ENCODE results near the gene AGAP1.

AGAP1 gene

DNA sequence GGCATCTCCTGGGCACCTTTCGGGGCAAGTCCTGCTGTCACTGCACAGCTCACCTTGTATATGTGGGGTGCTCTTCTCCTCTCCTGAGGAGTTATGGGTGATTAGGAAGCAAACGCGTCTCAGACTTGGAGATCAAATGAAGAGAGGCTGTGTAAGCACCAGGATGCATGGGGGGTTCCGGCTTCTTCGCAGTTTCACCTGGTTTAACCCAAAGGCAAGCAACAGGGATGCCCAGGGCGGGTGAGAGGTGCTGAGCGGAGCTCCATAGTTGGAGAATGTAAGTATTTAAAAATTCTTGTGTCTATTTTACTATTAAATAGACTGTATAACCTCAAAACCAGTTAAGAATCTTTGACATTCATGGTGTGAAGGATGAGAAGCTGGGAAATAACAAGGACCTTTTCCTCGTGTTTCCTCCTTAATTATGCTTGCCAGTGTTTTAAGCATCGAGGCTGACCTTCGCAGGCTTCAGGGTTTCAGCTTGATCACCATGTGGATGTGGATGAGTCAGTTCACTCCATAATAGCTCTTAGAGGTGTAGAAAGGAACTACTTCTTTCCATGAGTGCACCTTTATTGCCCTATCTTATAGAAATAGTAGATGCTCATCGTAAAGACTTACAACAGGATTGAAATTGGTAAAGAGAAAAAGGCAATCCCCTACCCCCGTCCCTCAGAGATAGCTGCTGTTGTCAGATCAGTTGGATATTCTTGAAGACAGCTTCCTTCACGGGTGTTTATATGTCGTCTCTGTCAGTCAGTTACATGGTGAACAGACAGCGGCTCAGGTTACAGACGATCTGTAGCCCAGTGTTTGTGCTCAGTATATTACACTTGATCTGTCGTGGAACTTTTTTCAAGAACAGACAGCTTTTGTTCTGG lies 201.1 kb downstream of the AGAP1 start:
- DNase-seq, result no peak

DNA sequence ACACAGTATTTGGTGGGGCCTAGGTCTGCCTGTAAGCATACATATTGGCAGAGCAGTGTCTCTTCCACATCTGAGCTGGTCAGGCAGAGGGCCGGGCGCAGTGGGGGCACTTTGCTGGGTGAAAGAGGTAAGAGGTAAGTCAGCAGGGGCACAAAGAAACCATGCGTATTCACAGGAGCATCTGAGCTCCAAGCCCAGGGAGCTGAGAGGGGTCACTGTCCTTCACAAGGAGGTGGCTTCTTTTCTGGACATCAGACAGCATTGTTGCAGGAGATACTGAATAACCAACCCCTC lies 201.7 kb downstream of the AGAP1 start:
- DNase-seq, result no peak

DNA sequence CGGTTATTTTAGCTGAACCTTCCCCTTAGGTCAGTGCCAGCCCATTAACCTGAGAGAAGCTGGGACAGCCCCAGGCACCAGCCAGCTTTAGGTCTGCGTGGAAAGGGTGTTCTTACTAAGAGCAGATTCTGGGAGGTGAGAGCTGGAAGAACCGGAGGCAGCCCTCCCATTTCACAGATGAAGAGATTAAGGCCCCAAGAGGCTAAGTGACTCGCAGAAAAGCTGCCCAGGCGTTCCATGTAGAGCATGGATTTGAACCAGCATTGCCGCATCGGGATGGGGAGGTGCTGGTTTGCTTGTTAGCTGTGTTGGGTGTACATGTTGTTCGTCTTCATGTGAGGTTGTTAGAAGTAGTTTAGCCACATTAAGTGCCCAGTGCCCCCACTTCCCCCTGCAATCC lies 203.2 kb downstream of the AGAP1 start:
- no peak for DNase-seq

DNA sequence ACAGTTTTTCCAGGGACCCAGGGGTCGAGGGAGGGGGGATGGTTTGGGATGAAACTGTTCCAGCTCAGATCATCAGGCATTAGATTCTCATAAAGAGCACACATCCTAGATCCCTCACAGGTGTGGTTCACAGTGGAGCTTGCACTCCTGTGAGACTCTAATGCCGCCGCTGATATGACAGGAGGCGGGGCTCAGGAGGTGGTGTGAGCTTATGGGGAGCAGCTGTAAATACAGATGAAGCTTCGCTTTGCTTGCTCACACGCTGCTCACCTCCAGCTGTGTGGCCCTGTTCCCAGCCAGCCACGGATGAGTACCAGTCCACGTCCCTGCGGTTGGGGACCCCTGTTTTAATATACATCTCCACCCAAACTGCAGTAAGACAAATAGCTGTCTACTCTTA lies 204.2 kb downstream of the AGAP1 start:
- DNase-seq, result no peak

DNA sequence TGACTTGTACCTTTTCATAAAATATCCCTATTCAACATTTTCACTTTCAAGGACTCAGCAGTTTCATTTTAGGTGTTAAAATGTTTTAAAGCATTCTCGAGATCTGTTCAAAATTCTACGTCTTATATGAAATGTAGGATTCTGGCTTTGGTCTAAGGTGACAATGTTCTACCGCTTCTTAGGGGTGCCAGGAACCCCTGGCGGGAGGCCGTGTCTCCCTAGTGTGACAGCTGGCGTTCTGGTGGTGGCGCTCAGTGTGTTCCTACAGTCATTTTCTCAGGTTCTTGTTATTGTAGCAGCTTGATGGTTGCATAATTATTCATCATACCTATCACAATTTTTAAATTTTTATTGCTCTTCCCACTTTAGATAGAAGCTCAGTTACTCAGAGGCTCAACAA lies 204.6 kb downstream of the AGAP1 start:
- DNase-seq, result peak in 1 of 2 donors; percentile 45

DNA sequence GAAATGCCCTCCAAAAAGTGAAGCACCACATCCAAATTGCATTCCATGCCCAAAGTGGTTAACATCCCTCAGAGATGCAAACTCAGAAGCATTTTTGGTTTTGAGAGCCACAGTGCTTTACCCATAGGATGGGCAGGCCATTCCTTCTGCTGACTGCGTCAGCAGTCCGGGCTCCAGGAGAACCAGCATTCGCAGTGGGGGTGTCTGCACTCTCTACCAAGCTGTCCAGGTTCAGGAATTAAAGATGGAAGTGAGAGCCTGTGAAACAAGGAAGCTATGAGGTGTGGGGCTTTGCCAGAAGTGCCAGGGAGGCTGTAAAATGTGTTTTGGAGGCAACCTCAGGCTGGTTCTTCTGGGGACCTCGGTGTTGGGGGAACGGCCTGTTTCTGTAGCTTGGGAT lies 205.7 kb downstream of the AGAP1 start:
- no peak for DNase-seq

DNA sequence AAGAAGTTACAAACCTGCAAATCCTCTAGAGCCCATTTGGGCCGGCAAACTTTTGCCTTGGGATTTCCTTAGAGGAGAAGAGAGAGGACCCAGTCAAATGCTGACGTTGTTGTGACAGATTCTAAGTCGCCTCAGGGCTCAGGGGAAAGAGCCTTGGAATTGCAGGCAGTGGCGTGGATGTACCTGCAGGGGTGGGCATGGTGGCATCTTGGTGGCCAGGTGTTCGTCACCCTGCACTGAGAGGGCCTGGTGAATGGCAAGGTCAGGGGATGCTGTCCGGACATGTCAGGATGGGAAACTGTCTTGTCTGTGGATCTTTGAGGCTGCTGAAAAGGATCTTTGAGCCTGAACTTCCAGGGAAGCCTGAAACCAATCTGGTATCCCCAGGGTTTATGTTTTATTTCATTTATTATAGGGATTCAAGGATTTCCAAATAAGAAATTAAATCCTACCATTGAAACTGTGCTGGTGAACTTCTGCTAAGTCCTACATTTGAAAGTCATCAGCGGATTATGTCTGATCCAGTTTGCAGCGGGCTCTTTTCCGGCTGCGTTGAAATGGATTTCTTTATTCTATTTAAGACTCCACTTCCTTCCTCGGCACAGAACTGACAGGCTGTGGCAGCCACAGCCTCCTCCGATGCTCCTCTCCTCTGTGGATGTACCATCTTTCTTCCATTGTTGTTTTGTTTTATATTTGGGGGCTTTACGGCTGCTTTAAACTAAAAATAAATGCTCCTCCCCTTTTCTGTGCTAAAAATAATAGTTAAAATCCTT lies 207.6 kb downstream of the AGAP1 start:
- no peak for DNase-seq

DNA sequence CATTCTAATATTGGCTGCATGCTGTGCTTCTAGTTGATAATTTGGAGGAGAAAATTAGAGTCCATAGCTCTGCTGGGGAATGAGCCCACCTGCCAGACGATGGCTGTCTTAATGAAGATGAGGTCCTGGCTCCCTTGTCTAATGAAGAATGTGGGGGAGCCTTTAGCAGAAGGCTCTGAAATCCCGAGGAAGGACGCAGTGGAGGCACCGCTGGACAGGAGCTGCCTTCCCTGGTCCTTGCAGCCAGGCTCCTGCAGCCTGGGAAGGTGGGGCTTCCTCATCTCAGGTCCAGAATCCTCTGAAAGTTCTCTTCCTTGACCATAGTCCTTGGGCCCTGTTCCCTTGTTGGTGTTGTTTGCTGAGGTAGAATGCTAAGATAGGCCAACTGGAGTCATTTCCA lies 208.3 kb downstream of the AGAP1 start:
- DNase-seq, result no peak

DNA sequence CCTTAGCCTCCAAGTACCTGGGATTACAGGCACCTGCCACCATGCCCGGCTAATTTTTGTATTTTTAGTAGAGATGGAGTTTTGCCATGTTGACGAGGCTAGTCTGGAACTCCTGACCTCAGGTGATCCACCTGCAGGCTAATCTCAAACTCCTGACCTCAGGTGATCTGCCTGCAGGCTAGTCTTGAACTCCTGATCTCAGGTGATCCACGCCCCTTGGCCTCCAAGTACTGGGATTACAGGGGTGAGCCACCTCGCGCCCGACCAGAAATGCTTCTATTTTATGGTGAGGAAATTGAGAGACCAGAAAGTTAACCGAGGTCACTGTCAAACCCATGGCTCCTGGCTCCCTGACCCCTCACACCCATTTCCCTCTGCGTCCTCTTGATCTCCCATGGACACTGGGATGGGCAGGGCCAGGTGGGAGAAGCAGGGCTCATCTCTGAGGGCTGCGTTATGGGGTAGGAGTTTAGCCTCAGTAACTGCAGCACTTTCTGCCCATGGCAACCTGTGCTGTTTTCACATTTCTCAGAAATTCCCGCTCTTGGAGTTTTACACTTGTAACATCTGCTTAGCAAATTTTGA lies 210.0 kb downstream of the AGAP1 start:
- no peak for DNase-seq

DNA sequence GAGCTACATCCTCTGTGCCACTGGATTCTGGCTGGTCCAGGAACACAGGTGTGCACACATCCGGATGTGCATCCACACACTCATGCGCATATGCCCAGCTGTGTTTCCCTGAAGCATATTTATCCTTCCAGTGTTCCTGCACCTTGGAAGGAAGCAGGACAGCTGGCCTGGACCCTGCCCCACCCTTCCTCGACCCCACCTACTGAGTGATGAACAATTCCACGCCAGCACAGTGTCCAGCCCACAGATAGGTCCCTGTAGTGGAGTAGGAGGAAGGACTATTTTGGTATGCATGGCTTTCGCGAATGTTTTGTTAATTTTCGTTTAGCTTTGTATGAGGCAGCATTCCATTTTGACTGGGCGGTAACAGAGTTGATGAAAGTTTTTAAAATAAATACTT lies 211.5 kb downstream of the AGAP1 start:
- no peak for DNase-seq

DNA sequence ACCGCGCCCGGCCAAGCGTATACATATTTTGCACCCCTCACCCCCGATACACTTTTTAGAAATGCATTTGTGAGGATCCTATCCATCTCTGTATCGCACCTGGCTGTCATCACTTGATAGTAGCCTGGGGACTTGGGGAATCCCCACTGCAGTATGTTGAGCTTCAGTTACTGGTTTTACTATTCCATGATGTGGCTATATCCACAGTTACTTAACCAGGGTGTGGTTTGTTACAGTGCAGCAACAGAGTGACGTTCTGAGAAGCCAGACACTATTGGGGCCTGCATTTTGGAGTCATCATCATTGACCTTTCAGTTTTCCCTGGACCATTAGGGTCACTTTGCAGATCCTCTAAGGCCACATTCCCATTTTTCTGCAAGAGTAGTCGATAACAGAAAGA lies 212.7 kb downstream of the AGAP1 start:
- no peak for DNase-seq

DNA sequence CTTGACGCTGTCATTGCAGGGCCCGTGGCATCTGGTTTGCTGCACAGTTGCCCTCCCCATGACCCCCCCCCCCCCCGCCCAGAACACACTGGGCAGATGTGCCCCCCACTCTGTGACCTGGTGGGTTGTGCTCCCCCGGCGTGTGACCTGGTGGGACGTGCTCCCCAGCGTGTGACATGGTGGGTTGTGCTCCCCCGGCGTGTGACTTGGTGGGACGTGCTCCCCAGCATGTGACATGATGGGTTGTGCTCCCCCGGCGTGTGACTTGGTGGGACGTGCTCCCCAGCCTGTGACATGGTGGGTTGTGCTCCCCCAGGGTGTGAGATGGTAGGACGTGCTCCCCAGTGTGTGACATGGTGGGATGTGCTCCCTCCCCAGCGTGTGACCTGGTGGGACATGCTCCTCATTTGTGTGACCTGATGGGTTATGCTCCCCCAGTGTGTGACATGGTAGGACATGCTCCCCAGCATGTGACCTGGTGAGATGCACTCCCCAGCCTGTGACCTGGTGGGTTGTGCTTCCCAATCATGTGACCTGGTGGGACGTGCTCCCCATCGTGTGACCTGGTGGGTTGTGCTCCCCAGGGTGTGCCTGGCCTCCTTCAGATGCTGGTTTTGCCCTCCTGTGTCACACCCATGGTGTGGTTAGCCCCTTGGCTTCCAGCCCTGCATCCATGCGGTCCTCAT lies 213.7 kb downstream of the AGAP1 start:
- no peak for DNase-seq

DNA sequence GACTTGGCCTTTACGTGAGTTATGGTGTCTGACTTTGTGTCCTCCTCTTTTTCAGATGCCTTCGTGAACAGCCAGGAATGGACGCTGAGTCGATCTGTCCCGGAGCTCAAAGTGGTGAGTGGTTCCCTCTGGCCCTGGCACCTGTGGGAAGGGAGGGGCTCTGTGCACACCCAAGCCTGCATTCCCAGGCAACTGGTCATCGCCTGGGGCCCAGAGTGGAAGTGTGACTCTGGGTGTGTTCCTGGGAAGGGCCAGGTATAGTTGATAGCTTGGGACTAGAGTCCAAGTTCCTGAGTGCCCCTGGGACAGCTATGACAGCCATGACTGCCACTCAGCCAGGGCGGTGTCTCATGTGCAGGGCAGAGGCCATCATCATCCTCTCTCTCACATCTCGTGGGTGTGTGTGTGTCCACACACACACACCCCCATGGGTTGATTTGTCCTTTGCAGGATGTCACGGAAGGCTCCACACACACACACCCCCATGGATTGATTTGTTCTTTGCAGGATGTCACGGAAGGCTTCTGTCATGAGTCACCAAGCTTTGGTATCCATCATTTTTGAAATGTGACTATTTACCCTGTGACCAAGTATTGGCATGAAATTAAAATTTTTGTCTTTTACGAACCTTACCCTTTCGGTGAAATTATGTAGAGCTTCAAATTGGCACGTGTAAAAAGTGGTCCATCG lies 215.4 kb downstream of the AGAP1 start:
- DNase-seq, result no peak

DNA sequence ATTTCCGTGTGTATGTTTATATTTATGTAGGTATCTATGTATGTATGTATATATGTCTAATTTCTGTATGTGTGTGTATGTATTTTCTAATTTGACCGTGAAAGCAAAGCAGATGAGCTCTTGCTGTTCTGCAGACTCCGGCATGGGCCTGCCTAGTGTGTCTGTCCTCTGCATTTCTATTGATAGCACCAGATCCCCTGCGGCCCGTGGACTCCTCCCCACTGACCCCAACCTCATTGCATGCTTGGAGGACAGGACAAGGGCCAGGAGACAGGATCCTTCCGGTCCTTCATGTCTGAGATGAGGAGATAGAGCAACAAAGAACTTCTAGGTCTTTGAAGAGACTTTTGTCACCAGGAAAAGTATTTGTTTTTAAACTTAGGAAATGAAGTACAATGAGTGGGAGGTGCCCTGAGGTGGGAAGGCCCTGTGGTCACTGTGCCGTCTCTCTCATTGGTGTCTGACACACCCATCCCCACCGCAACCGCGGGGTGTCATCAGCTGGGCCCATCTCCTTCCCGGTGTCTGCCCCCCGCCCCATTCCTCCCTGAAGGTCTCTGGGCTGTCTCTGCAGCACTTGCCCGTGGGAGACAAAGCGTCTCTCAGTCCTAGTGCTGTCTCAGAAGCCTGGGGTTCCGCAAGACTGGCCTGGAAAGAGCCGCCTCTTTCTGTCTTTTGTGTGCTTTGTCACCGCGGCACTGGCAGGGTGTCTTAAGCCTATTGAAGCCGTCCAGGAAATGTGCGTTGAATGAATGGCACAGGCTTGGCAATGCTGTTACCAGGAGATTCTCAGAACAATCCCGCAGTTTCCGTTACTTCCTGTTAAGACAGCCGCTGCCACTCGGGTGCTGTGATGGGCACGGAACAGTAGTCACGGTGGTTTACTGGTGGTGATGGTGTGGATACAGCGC lies 216.4 kb downstream of the AGAP1 start:
- DNase-seq, result peak in 1 of 2 donors; percentile 40

DNA sequence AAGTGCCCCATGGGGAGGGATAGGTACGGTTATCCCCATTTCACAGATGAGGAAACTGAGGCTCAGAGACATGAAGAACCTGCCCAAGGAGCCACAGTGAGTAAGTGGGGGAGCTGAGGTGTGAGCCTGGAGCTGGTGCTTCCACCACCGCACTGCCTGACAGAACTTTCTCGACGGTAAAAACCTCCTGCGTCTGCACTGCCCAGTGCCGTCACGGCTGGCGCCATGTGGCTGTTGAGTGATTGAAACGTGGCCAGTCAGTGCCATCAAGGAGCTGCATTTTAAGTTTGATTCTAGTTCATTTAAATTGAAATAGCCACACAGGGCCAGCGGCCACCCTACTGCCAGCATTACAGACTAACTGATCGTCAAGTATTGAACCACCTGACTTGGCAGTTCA lies 217.1 kb downstream of the AGAP1 start:
- DNase-seq, result no peak

DNA sequence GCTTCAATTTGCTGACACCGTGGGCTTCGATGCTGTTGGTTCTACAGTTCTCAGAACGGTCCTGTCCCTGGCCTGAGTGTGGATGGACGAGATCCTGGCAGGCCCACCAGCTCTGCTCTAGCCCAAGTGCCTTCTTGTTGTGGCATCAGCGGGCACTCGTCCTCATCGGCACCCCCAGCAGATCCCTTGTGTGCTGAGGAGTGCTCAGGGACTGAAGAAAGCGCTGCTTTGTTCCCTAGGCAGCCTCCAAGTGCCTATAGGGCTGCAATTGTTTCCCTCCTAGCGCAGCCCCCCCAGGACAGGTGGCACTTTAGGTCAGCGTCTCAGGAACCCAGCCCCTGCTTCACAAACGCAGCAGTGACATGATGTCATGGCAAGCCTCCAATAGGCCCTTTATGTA lies 217.7 kb downstream of the AGAP1 start:
- no peak for DNase-seq

DNA sequence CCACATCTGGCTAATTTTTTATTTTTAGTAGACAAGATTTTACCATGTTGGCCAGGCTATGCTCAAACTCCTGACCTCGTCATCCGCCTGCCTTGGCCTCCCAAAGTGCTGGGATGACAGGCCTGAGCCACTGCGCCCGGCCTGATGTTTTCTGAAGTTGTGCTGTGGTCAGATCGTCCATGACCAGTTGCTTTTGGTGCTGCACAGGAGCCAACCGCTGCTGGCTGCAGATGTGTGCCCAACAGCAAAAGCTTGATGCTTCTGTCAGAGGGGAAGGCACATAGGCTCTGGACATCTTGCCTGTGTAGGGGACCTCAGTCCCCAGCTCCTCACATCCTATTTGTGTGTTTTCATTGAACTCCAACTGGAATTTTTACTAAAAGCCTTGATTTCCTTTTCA lies 218.3 kb downstream of the AGAP1 start:
- DNase-seq, result peak in 1 of 2 donors; percentile 32

DNA sequence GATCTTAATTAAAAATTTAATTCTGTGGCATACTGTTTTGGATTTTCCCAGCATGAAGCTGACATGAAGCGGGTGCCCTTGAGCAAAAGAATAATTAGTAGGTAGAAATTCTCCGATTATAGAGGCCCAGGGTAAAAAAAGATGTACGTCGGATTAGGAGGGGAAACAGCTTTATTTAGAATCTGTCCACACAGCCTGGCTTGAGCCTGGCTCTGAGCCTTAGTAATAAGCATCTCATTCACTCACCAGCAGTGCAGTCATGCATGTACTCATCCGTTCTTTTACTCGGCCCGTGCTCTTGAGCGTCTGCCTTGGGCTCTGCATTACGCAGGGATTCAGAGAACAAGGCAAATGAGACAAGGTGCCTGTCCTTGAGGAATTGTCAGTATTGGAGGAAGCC lies 219.3 kb downstream of the AGAP1 start:
- no peak for DNase-seq

DNA sequence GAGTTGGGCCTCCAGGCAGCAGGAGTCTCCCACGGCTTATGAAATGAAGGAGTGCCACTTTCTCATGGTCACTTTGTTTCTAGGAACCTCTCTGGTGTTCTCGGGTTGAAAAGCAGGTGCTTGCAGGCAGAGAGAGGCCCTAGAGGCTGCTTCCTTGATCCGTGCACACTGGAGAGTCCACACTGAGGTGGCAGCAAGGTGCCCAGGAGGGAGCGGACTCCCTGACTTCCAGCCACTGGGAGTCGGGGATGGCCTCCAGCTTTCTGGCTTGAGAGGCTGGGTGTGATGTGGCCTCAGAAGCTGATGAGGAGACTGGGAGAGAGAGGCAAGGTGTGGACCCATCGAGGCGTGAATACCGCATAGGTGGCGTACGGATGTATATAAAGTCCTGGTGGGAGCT lies 221.8 kb downstream of the AGAP1 start:
- DNase-seq, result no peak

DNA sequence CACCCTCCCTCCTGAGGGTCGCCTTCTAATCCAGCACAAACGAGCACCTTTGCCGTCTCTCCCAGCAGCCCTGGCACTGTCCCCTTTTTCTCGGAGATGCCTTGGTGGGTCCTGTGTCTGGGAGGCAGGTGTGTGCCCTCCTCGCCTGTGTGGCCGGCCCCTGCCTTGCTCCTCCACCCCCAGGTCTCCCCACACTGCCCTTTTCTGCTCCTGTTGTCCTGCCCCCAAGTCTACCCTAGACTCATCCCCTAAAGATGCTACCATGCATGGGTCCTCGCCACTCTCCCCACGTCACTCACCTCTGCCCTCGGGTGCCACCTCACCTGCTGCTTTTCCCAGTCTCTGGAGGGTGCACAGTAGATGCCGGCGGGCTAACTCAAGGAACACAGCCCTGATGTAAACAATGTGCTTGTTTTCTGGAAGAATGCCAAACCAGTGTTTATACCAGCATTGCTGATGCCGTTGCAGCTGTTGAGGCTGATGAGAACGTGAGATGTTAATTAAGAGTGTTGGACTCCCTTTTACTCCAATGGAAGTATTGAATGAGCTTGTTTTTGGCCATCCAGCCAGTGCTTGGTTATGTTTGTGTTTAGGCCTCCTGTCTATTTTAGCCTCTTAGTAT lies 223.1 kb downstream of the AGAP1 start:
- DNase-seq, result no peak
